HG02610 (cell line): ENCODE results near the gene HOXB2.

ENCODE experiments used
- ATAC-seq: cut with Tn5 transposase; IDR thresholded peaks from one replicate; pipeline ENCODE4 v1.9.1; 2021; ENCODE audit warnings: mild to moderate bottlenecking, moderate library complexity; ENCODE audit not compliant: unreplicated experiment

The HOXB2 gene

DNA sequence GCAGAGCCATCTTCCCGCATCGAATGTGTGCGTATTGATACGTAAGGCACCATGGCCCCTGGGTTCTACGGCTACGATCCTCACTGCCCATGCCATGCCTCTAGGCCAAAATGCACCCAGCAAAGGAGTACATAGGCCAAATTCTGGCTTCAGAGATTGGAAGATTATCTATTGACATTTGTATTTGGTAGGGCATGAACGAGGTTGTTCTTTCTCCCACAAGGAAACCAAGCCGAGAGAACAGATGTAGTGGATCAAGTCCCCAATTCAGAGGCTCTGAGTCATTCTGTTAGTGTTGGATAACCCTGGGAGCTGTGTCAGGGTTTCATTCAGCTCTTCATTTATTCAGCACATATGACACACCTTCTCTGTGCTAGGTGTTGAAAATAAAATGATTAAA lies 50.6 kb downstream of the HOXB2 start:
- no peak for ATAC-seq
